Measurements from ENCODE around the gene SUGCT. TPM values are rescaled to one million over a fixed set of nuclear protein-coding genes. Genes with fewer than 3 reads are reported as not detected.

SUGCT gene
- total and polyA plus RNA-seq, 2 experiments from 2014 or later, result 21.4 to 57.8 TPM

- no peak for TF ChIP-seq CTCF (IDR thresholded peaks at IDR 0.05; ENCODE audit: low read depth, low read length)
- H3K27ac ChIP-seq, result no peak overlapping the region
- H3K36me3 ChIP-seq, result no peaks in the 10 kb centered on the region
- H3K4me1 ChIP-seq (ENCODE audit: low read depth), result peaks cover 2% of the 10 kb centered on the region
- H3K4me3 ChIP-seq, result no peak overlapping the region
- DNase-seq (ENCODE audit: low read depth in 1 of 2, low spot score in 1 of 2), result no peak
- H3K27me3 ChIP-seq, result no peaks in the 10 kb centered on the region
- no peaks in the 10 kb centered on the region for H3K9me3 ChIP-seq (ENCODE audit: low read depth)
These were observed 559.4 kb downstream of the SUGCT start for GRCh38 chr7:40694026-40694809.

GRCh38 chr7:40694991-40695390 is 560.2 kb downstream of the SUGCT start:
- Histone ChIP-seq H3K4me3 (no peak overlapping the region), H3K36me3 (no peaks in the 10 kb centered on the region), H3K9me3 (ENCODE audit: low read depth) (no peaks in the 10 kb centered on the region), H3K4me1 (ENCODE audit: low read depth) (peaks cover 2% of the 10 kb centered on the region), H3K27me3 (no peaks in the 10 kb centered on the region), H3K27ac (no peak overlapping the region)
- no peak for TF ChIP-seq CTCF (IDR thresholded peaks at IDR 0.05; ENCODE audit: low read depth, low read length)
- no peak for DNase-seq (ENCODE audit: low read depth in 1 of 2, low spot score in 1 of 2)

- no peak for DNase-seq (ENCODE audit: low read depth in 1 of 2, low spot score in 1 of 2)
- Histone ChIP-seq H3K4me3 (no peak overlapping the region), H3K27ac (no peak overlapping the region), H3K27me3 (no peaks in the 10 kb centered on the region), H3K4me1 (ENCODE audit: low read depth) (peaks cover 26% of the 10 kb centered on the region), H3K9me3 (ENCODE audit: low read depth) (no peaks in the 10 kb centered on the region), H3K36me3 (no peaks in the 10 kb centered on the region)
- no peak for TF ChIP-seq CTCF (IDR thresholded peaks at IDR 0.05; ENCODE audit: low read depth, low read length)
These were observed 562.8 kb downstream of the SUGCT start for GRCh38 chr7:40697653-40698052.

GRCh38 chr7:40698214-40698920 is 563.6 kb downstream of the SUGCT start:
- Histone ChIP-seq H3K36me3 (no peaks in the 10 kb centered on the region), H3K9me3 (ENCODE audit: low read depth) (no peaks in the 10 kb centered on the region), H3K27ac (no peak overlapping the region), H3K4me3 (no peak overlapping the region), H3K27me3 (no peaks in the 10 kb centered on the region), H3K4me1 (ENCODE audit: low read depth) (peaks cover 28% of the 10 kb centered on the region)
- DNase-seq (ENCODE audit: low read depth in 1 of 2, low spot score in 1 of 2), result no peak
- no peak for TF ChIP-seq CTCF (IDR thresholded peaks at IDR 0.05; ENCODE audit: low read depth, low read length)

- Histone ChIP-seq H3K27me3 (no peaks in the 10 kb centered on the region), H3K4me3 (no peak overlapping the region), H3K9me3 (ENCODE audit: low read depth) (no peaks in the 10 kb centered on the region), H3K27ac (no peak overlapping the region), H3K4me1 (ENCODE audit: low read depth) (peaks cover 28% of the 10 kb centered on the region), H3K36me3 (no peaks in the 10 kb centered on the region)
- TF ChIP-seq CTCF (IDR thresholded peaks at IDR 0.05; ENCODE audit: low read depth, low read length), result no peak
- no peak for DNase-seq (ENCODE audit: low read depth in 1 of 2, low spot score in 1 of 2)
These were observed 564.1 kb downstream of the SUGCT start for GRCh38 chr7:40698921-40699260.

Data from cardiac muscle cell (in vitro differentiated cells and primary cell).